DMS53 treated with DMSO at 0.1 percent for 48 hours (cell line): ENCODE data around the gene WNK2.

Experiments used
- DNase-seq: peaks from one replicate; lab custom pipeline; 2025; ENCODE audit not compliant: unreplicated experiment; lab: John Stamatoyannopoulos, UW

The WNK2 gene

DNA sequence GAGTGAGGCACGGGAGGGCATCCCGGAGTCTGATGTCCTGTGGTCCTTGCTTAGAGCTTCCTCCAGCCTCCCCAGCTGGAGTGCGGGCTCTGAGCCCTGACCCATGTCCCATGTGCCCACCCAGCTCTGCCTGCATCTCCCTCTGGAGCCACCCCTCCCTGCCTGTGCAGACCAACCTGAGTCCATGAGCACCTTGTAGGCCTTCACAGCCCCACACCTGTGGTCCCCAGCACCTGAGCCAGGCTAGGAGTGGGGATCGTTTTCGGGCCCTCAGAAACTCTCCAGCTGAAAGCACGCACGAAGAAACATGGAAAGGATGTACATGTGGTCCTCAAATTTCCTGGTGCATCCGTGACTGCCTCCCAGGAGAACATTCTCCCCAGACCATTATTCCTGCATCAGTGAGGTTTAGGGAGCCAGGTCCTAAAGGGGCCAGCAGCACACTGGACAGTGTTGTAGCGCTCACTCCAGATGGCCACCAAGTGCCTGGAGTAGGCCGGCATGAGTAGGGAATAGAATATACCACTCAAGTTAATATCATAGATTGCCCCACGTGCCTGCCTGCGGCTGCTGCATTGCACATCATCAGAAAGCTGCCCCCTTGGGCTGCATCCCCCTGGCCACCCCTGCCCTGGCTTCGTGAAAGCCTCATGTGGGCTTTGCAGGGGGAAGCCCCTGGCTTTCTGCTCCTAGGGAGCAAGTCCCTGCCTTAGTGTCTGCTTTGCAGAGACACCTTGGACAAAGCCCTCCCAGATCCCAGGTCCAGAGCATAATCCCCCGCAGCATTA lies 80.6 kb downstream of the WNK2 start:
- no peak for DNase-seq

DNA sequence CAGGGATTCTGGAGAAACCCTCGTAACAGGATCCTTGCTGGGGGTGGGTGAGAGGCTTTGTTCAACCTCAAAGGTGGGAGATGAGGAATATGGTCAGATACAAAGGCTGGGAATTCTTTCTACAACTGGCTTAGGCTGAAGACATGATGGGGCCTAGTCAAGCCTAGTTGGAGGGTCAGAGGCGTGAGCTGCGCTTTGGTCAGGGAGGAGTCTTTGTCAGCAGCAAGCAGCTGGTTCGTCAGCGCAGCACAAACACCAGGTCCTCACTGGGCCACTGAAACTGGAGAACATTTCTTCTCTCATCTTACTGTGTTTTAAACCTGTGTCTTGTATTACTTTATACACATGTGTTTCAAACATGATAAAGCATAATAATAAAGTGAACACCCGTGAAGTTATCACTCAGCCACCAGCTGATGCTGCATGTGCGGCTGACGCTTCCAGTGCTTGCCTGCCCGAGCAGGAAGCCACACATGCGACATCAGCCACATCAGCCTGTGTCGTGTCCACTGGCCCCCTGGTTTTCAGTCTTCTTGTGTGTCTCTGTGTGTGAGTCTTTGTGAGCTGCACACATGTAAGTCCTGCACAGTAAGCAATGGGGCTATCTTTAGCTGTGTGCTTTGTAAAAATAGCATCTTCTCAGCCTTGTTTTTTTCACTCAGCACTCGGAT lies 81.5 kb downstream of the WNK2 start:
- no peak for DNase-seq

- no peak for DNase-seq
Observed at GRCh38 chr9:93265972-93266371, 82.0 kb downstream of the WNK2 start.

DNA sequence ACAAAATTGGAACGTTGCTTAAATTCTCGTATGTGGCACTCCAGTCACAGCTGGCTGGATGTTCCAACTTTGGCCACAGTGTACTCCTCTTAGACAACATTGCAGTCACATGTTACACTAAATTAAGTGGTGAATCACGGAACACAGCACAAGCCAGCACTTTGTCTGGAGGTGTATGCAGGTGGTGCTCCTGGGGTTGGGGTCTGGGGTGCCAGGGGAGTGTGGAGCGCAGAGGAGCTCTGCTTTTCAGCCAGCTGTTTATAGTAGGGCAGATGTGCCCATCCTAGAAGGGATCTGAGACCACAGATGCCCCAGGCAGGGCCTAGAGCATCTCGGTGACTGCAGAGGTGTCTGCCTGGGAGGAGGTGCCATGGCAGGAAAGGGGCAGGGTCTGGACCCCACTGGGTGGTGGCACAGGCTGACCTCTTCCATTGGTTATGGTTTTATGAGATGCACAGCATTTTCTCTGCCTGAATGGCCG lies 82.6 kb downstream of the WNK2 start:
- no peak for DNase-seq

GRCh38 chr9:93267091-93267541 lies 83.2 kb downstream of the WNK2 start:
- no peak for DNase-seq

GRCh38 chr9:93267681-93268505 lies 84.0 kb downstream of the WNK2 start:
- no peak for DNase-seq

- DNase-seq, result peak; percentile 80
Observed at GRCh38 chr9:93268551-93269314, 84.8 kb downstream of the WNK2 start.

GRCh38 chr9:93270976-93271375 lies 87.0 kb downstream of the WNK2 start:
- no peak for DNase-seq

GRCh38 chr9:93276973-93277372 lies 93.0 kb downstream of the WNK2 start:
- no peak for DNase-seq

DNA sequence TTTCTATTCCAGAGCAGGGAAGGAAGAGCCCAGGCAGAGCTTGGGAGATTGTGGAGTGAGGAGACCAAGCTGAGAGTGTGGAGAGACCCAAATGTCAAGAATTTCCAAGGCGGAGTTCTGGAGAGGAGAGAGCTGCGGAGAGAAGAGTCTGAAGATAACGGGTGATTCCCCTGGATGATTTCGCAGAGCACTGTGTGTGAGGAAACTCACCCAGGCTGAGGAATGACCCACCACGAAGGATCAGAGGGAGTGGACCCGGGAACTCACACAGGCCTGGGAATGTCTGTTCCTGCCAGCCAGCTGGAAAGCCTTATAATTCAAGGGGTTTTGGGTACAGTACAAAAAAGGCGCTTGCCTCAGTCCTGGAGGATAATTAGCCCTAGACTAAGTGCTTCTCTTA lies 94.2 kb downstream of the WNK2 start:
- DNase-seq, result no peak

DNA sequence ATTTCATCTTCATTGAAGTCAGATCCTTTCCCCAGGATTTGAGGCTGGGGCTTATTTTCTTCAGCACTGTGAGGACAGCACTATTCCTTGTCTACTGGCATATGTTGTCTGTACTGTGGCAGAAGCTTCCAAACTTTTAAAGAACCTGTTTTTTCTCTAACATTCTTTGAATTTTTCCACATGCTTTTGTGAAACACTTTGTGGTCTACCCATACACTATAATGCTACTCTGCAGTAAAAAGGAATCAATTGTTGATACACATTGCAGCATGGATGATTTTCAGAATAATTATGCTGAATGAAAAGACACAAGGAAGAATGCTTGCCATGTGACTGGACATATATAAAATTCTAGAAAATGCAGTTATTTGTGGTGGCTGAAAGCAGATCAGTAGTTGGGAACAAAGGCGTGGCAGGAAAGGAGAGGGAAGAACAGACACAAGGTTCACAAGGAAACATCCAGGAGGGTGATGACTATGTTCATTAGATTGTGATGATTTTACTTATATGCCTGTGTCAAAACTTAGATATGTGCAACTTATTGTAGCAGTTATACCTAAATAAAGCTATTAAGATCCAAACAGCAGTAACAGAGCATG lies 96.8 kb downstream of the WNK2 start:
- no peak for DNase-seq

- DNase-seq, result peak; percentile 65
Observed at GRCh38 chr9:93286252-93287188, 102.6 kb downstream of the WNK2 start.

GRCh38 chr9:93287189-93287552 lies 103.2 kb downstream of the WNK2 start:
- DNase-seq, result no peak

DNA sequence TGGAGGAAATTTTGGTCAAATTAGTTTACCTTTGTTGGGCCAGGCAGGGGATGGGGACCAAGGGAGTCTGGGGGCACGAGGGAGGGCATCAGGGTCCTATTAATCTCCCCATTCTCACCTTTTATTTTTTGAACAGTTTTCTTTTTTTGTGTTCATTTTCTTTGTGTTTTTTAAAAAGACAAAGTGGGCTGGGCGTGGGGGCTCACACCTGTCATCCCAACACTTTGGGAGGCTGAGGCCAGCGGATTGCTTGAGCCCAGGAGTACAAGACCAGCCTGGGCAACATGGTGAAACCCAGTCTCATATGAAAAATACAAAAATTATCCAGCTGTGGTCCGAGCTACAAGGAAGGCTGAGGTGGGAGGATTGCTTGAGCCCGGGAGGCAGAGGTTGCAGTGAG lies 103.7 kb downstream of the WNK2 start:
- no peak for DNase-seq

GRCh38 chr9:93288341-93288740 lies 104.4 kb downstream of the WNK2 start:
- DNase-seq, result no peak

DNA sequence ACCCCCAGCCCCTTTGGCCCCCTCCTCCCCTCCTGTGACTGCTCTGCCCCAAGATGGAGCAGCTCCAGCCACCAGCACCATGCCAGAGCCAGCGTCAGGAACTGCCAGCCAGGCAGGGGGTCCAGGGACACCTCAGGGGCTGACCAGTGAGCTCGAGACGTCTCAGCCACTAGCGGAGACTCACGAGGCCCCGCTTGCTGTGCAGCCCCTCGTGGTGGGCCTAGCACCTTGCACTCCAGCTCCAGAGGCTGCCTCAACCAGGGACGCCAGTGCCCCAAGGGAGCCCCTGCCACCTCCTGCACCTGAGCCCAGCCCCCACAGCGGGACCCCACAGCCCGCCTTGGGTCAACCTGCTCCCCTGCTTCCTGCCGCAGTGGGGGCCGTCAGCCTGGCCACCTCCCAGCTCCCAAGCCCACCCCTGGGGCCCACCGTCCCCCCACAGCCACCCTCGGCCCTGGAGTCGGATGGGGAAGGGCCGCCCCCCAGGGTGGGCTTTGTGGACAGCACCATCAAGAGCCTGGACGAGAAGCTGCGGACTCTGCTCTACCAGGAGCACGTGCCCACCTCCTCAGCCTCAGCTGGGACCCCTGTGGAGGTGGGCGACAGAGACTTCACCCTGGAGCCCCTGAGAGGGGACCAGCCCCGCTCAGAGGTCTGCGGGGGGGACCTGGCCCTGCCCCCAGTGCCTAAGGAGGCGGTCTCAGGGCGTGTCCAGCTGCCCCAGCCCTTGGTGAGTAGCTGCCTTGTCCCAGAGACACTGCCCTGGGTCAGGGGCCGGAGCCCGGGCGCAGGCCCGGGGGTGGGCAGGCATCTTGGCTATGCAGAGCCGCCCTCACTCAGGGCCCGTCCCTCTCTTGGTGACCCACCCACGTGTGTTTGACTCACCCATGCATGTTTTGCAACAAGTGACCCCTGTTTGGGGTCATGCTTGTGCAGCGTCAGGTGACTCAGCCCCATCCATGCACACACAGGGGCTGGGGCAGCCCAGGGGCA lies 105.2 kb downstream of the WNK2 start:
- DNase-seq, result no peak

- DNase-seq, result no peak
Observed at GRCh38 chr9:93290495-93291434, 106.8 kb downstream of the WNK2 start.
